SH-SY5Y (cell line): Measurements from ENCODE around the gene EXOG.

Source experiments
- GATA2 ChIP-seq: IDR thresholded peaks from 2 replicates; pipeline ENCODE4 v1.6.1; 2011; ENCODE audit warnings: mild to moderate bottlenecking, low read depth, low read length
- GATA3 ChIP-seq: IDR thresholded peaks from 2 replicates; pipeline ENCODE4 v1.6.1; 2011; ENCODE audit warnings: low read depth, mild to moderate bottlenecking, low read length, moderate library complexity

Gene EXOG

GRCh38 chr3:38479431-38480092 lies 16.6 kb upstream of the EXOG start:
- no peak for TF ChIP-seq GATA3
- no peak for TF ChIP-seq GATA2

GRCh38 chr3:38480093-38480445 lies 16.1 kb upstream of the EXOG start:
- no peak for TF ChIP-seq GATA2
- no peak for TF ChIP-seq GATA3

GRCh38 chr3:38480930-38481329 lies 15.2 kb upstream of the EXOG start:
- no peak for TF ChIP-seq GATA3
- TF ChIP-seq GATA2, result no peak

- TF ChIP-seq GATA3 (no peak), GATA2 (no peak)
These were observed 13.2 kb upstream of the EXOG start for GRCh38 chr3:38482951-38483350.

- TF ChIP-seq GATA3 (no peak), GATA2 (no peak)
These were observed 8.8 kb upstream of the EXOG start for GRCh38 chr3:38487323-38487722.

GRCh38 chr3:38488949-38489348 lies 7.2 kb upstream of the EXOG start:
- TF ChIP-seq GATA3 (no peak), GATA2 (no peak)

- TF ChIP-seq GATA2 (no peak), GATA3 (no peak)
These were observed 6.4 kb upstream of the EXOG start for GRCh38 chr3:38489766-38490165.

- TF ChIP-seq GATA2, result no peak
These were observed 5.7 kb upstream of the EXOG start for GRCh38 chr3:38490281-38491030.

GRCh38 chr3:38491215-38491614 lies 4.9 kb upstream of the EXOG start:
- TF ChIP-seq GATA2 (no peak), GATA3 (no peak)

- TF ChIP-seq GATA3 (no peak), GATA2 (no peak)
These were observed 3.1 kb upstream of the EXOG start for GRCh38 chr3:38493031-38493430.

- TF ChIP-seq GATA3 (no peak), GATA2 (0 out of 2 replicates have a peak, but pooled peaks have one; percentile 7)
These were observed 891 bp downstream of the EXOG start for GRCh38 chr3:38497031-38497430.

- TF ChIP-seq GATA2, result no peak
- no peak for TF ChIP-seq GATA3
These were observed 4.7 kb downstream of the EXOG start for GRCh38 chr3:38500688-38501417.

- TF ChIP-seq GATA2 (no peak), GATA3 (no peak)
These were observed 11.0 kb downstream of the EXOG start for GRCh38 chr3:38507120-38507519.

GRCh38 chr3:38509732-38510131 lies 13.6 kb downstream of the EXOG start:
- TF ChIP-seq GATA3, result no peak
- no peak for TF ChIP-seq GATA2

GRCh38 chr3:38510631-38511030 lies 14.5 kb downstream of the EXOG start:
- TF ChIP-seq GATA3, result no peak
- TF ChIP-seq GATA2, result no peak

- TF ChIP-seq GATA3 (no peak), GATA2 (no peak)
These were observed 15.4 kb downstream of the EXOG start for GRCh38 chr3:38511546-38511945.
